GM19452 (cell line): Measurements from ENCODE around the gene CDC14B.
"Not testable (repeated sequence)": the region's sequence is repeated elsewhere in the genome, so short reads cannot be mapped to it uniquely, and the experiment has no call there.

Experiments used
- ATAC-seq: cut with Tn5 transposase; IDR thresholded peaks from one replicate; pipeline ENCODE4 v1.9.1; 2021; ENCODE audit not compliant: unreplicated experiment

The CDC14B gene

GRCh38 chr9:96551403-96551802, 68.2 kb downstream of the CDC14B start:
- ATAC-seq: no peak

GRCh38 chr9:96550659-96551058, 69.0 kb downstream of the CDC14B start:
- ATAC-seq: no peak

- ATAC-seq: not testable (repeated sequence)
These were observed 76.5 kb downstream of the CDC14B start for GRCh38 chr9:96543131-96543530.

- no peak for ATAC-seq
These were observed 79.5 kb downstream of the CDC14B start for GRCh38 chr9:96540106-96540505.

GRCh38 chr9:96532173-96532572, 87.5 kb downstream of the CDC14B start:
- no peak for ATAC-seq

- no peak for ATAC-seq
These were observed 94.9 kb downstream of the CDC14B start for GRCh38 chr9:96524764-96525163.

GRCh38 chr9:96524045-96524444, 95.6 kb downstream of the CDC14B start:
- no peak for ATAC-seq

- no peak for ATAC-seq
These were observed 96.3 kb downstream of the CDC14B start for GRCh38 chr9:96523374-96523773.

- ATAC-seq: no peak
These were observed 97.3 kb downstream of the CDC14B start for GRCh38 chr9:96522366-96522765.

GRCh38 chr9:96519787-96520186, 99.9 kb downstream of the CDC14B start:
- no peak for ATAC-seq

GRCh38 chr9:96519095-96519494, 100.5 kb downstream of the CDC14B start:
- ATAC-seq: no peak

GRCh38 chr9:96515621-96516470, 103.8 kb downstream of the CDC14B start:
- no peak for ATAC-seq

GRCh38 chr9:96514800-96515158, 104.9 kb downstream of the CDC14B start:
- ATAC-seq: no peak

GRCh38 chr9:96514108-96514799, 105.4 kb downstream of the CDC14B start:
- ATAC-seq: no peak

GRCh38 chr9:96513622-96514021, 106.0 kb downstream of the CDC14B start:
- no peak for ATAC-seq

GRCh38 chr9:96512240-96512639, 107.4 kb downstream of the CDC14B start:
- no peak for ATAC-seq

- ATAC-seq: no peak
These were observed 109.4 kb downstream of the CDC14B start for GRCh38 chr9:96510258-96510657.

GRCh38 chr9:96509848-96510247, 109.8 kb downstream of the CDC14B start:
- ATAC-seq: no peak

GRCh38 chr9:96509026-96509425, 110.6 kb downstream of the CDC14B start:
- no peak for ATAC-seq

- ATAC-seq: no peak
These were observed 111.3 kb downstream of the CDC14B start for GRCh38 chr9:96508227-96508940.

- ATAC-seq: no peak
These were observed 114.2 kb downstream of the CDC14B start for GRCh38 chr9:96505316-96505991.
